Measurements from ENCODE around the gene ADAMTS18.

DNA sequence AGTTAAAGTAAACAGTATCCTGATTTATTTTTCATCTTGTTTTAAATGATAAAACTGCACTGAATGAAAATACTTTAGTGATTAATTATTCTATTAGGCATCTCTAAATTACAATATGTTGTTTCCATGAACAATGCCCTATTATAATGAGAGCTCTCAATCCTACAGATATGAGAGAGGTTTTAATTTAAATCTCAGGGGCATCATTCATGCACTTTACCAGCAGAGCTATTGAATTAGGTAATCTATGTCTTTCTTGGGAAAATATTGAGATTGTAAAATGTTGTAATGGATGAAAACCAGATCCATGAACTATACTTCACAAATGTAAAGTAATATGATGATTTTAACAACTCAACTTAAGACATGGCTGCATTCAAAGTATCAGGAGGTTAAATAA is 103.8 kb downstream of the ADAMTS18 start:
- TF ChIP-seq, protein P1, sequence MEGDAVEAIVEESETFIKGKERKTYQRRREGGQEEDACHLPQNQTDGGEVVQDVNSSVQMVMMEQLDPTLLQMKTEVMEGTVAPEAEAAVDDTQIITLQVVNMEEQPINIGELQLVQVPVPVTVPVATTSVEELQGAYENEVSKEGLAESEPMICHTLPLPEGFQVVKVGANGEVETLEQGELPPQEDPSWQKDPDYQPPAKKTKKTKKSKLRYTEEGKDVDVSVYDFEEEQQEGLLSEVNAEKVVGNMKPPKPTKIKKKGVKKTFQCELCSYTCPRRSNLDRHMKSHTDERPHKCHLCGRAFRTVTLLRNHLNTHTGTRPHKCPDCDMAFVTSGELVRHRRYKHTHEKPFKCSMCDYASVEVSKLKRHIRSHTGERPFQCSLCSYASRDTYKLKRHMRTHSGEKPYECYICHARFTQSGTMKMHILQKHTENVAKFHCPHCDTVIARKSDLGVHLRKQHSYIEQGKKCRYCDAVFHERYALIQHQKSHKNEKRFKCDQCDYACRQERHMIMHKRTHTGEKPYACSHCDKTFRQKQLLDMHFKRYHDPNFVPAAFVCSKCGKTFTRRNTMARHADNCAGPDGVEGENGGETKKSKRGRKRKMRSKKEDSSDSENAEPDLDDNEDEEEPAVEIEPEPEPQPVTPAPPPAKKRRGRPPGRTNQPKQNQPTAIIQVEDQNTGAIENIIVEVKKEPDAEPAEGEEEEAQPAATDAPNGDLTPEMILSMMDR (conservative IDR thresholded peaks at IDR 0.05; ENCODE audit: low read depth, low read length), result no peak
- TF ChIP-seq EZH2phosphoT487 (IDR thresholded peaks at IDR 0.05; ENCODE audit: borderline replicate concordance, low read length) (no peak), EZH2 (IDR thresholded peaks at IDR 0.05; ENCODE audit: low read length, unreplicated experiment) (no peak)
